AG09319 (cell line): ENCODE measurements around the gene ACSF2.

ENCODE experiments used
- DNase-seq: peaks from one replicate; pipeline ENCODE4 v3.0.0-alpha.2; 2010; ENCODE audit warnings: low read depth; ENCODE audit errors: extremely low read depth
- CTCF ChIP-seq: IDR thresholded peaks from 2 replicates; pipeline ENCODE4 v1.5.1; 2011; ENCODE audit warnings: low read depth, mild to moderate bottlenecking, inconsistent platforms, low read length, moderate library complexity

The ACSF2 gene

GRCh38 chr17:50457621-50458020 is 31.6 kb downstream of the ACSF2 start:
- DNase-seq, result no peak
- no peak for TF ChIP-seq CTCF

GRCh38 chr17:50458270-50458669 is 32.3 kb downstream of the ACSF2 start:
- no peak for TF ChIP-seq CTCF
- DNase-seq, result no peak

DNA sequence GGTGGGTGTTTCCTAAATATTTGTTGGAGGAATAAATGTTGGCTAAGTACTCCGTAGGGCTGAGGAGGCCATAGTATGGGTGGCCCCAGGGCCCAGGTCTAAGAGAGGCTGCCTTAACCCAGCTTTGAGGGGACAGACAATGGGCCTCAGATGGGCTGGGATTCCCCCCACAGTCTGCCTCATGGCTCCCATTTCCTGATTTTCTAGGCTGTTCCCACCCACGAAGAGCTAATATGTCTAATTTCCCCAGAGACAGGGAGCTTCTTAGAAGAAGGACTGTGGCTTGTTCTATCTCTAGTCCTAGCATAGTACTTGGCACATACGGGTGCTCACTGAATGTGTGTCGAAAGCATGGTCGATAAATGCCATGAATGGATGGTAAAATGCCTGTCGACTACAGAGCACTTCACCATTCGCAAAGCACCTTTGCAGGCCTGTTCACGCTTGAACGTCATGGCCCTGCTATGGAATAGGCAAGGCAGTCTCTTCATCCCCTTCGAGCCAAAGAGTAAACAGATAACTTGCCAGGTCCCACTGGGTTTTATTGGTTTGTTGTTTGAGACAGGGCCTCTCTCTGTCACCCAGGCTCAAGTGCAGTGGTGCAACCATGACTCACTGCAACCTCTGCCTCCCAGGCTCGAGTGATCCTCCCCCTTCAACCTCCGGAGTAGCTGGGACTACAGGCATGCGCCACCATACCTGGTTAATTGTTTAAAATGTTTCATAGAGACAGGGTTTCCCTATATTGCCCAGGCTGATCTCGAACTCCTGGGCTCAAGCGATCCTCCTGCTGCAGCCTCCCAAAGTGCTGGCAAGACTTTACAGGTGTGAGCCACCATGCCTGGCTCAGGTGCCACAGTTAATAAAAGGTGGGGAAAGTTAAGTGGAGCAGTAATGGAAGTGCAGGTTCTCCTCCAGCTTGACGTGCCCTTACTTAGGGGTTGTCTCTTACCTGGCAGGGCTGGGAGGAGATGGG is 33.0 kb downstream of the ACSF2 start:
- DNase-seq, result no peak
- no peak for TF ChIP-seq CTCF

- no peak for TF ChIP-seq CTCF
- DNase-seq, result no peak
Observed at GRCh38 chr17:50459756-50460155, 33.7 kb downstream of the ACSF2 start.

- TF ChIP-seq CTCF, result no peak
- DNase-seq, result no peak
Observed at GRCh38 chr17:50460831-50461526, 35.0 kb downstream of the ACSF2 start.

DNA sequence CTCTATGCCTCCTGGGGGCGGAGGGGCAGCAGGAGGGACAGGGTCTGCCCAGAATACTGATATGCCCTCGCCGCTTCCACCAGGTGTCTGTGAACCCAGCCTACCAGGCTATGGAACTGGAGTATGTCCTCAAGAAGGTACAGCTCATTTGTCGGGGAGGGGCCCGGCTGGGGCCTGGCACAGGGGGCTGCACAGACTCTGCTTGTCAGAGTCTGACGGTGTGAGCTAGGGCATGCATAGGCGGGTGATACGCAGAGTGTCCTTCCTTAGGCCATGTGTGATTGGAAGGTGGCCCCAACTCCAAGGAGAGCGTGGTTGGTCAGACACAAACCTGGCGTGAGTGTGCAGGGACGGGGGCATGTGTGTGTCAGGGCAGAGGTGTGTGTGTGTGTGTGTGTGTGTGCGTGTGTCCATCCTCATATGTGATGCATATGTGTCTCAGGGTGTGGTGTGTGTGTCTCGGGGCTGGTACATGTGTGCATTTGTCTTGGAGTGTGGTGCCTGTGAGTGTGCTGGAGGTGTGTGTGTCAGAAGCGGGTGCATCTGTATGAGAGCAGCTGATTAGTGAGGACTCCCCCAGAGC is 35.6 kb downstream of the ACSF2 start:
- no peak for DNase-seq
- no peak for TF ChIP-seq CTCF

- no peak for TF ChIP-seq CTCF
Observed at GRCh38 chr17:50462446-50462845, 36.4 kb downstream of the ACSF2 start.

More at GRCh38 chr17:50462446-50462845, 36.4 kb downstream of the ACSF2 start:
- no peak for DNase-seq
